K562 (cell line): Measurements from ENCODE around the gene AREL1. TPM values are rescaled to one million over a fixed set of nuclear protein-coding genes. Genes with fewer than 3 reads are reported as not detected.
A peak's percentile ranks its signal among the peaks of the same experiment; 100 is the strongest.

Source experiments
- ASH1L ChIP-seq: fragments of 450-650 bp; IDR thresholded peaks from 2 replicates; pipeline ENCODE4 v1.6.1; 2018; ENCODE audit warnings: borderline replicate concordance, mild to moderate bottlenecking, low read depth; ENCODE audit not compliant: partially characterized antibody
- BMI1 ChIP-seq: fragments of 150-350 bp; IDR thresholded peaks from 2 replicates; pipeline ENCODE4 v1.6.1; 2014; ENCODE audit warnings: low read length
- CXXC5 ChIP-seq: fragments of 250-450 bp; sonication (Bioruptor Pico); IDR thresholded peaks from 2 replicates; pipeline ENCODE4 v1.8.0; 2022; ENCODE audit warnings: inconsistent platforms, mild to moderate bottlenecking, moderate library complexity
- DIDO1 ChIP-seq: fragments of 450-650 bp; IDR thresholded peaks from 2 replicates; pipeline ENCODE4 v1.6.1; 2016; ENCODE audit warnings: low read depth, missing biosample characterization, missing genetic modification characterization
- KLF13 ChIP-seq: fragments of 450-650 bp; IDR thresholded peaks from 2 replicates; pipeline ENCODE4 v1.6.1; 2016; ENCODE audit warnings: missing genetic modification characterization, low read depth, mild to moderate bottlenecking, missing compliant biosample characterization, moderate library complexity, borderline replicate concordance
- MTA2 ChIP-seq: fragments of 450-650 bp; IDR thresholded peaks from 2 replicates; pipeline ENCODE4 v1.6.1; 2016; ENCODE audit warnings: low read depth
- MTA3 ChIP-seq: fragments of 450-650 bp; formaldehyde crosslinking; IDR thresholded peaks from 2 replicates; pipeline ENCODE4 v1.6.1; 2017; ENCODE audit warnings: mild to moderate bottlenecking, borderline replicate concordance
- NCOR1 ChIP-seq: fragments of 450-650 bp; IDR thresholded peaks from 2 replicates; pipeline ENCODE4 v1.6.1; 2016; ENCODE audit warnings: mild to moderate bottlenecking, moderate library complexity
- PHF8 ChIP-seq: fragments of 200-600 bp; sonication (generic); IDR thresholded peaks from 2 replicates; pipeline ENCODE4 v1.6.1; 2012; ENCODE audit warnings: mixed run types, mild to moderate bottlenecking, inconsistent platforms, low read length, moderate library complexity, borderline replicate concordance
- PML ChIP-seq: IDR thresholded peaks from 2 replicates; pipeline ENCODE4 v1.6.1; 2012; ENCODE audit warnings: low read length, inconsistent platforms
- RCOR1 ChIP-seq, 2 experiments: IDR thresholded peaks; 2 replicates each; pipeline ENCODE4 v1.6.1; 2012; ENCODE audit warnings: low read depth in 2 of 2, low read length in 2 of 2, borderline replicate concordance in 1 of 2, improper control_type of control experiment in 1 of 2
- SIX5 ChIP-seq, 2 experiments: IDR thresholded peaks; 2 replicates each; pipeline ENCODE4 v1.6.1; 2011; ENCODE audit warnings: low read length in 2 of 2, borderline replicate concordance in 1 of 2, low read depth in 1 of 2, mild to moderate bottlenecking in 1 of 2, moderate library complexity in 1 of 2; ENCODE audit not compliant: insufficient read depth in 1 of 2
- ZNF589 ChIP-seq: fragments of 200-800 bp; sonication (Bioruptor generic); IDR thresholded peaks from 2 replicates; pipeline ENCODE4 v1.6.1; 2016; ENCODE audit warnings: low read depth, missing genetic modification characterization, missing compliant biosample characterization
- polyA plus RNA-seq, 8 experiments: library from polyadenylated mRNA; depleted of rRNA in 4 of 8; stranded (reverse) in 5 of 8; unstranded in 3 of 8; fragments of >200 nt; fragmentation: Nextera tagmentation in 2 of 8; fragmentation: Illumina TruSeq in 1 of 8; extraction: Ambion mirVana in 2 of 8; extraction: Trizol in 1 of 8; gene quantifications; 2 replicates each; pipeline versions ENCODE4 v1.2.1 to v1.2.3, GENCODE V29; 2011 to 2014; ENCODE audit warnings: inconsistent platforms in 1 of 8, missing spikeins in 1 of 8
- total RNA-seq, 7 experiments: library from RNA; depleted of rRNA in 6 of 7; stranded (reverse); fragments of >200 nt in 6 of 7; fragmentation: Illumina TruSeq in 2 of 7; extraction: Trizol in 2 of 7; gene quantifications; 2 replicates each; pipeline versions ENCODE4 v1.2.1 to v1.2.3, GENCODE V29; 2011 to 2021; ENCODE audit warnings: low replicate concordance in 1 of 7
- TF ChIP-seq, protein P1 (sequence below): fragments of 250-450 bp; sonication (Bioruptor Pico); IDR thresholded peaks from 2 replicates; pipeline ENCODE4 v1.5.0; 2021; ENCODE audit warnings: mild to moderate bottlenecking, borderline replicate concordance
- TF ChIP-seq, protein P2 (sequence below), 2 experiments: fragments of 450-650 bp; IDR thresholded peaks; 2 replicates each; pipeline ENCODE4 v1.6.1; 2018; ENCODE audit warnings: mild to moderate bottlenecking in 2 of 2, low read depth in 1 of 2; ENCODE audit not compliant: partially characterized antibody in 2 of 2
- TF ChIP-seq, protein P3 (sequence below), 2 experiments: IDR thresholded peaks; 2 replicates each; pipeline ENCODE4 v1.6.1; 2012; ENCODE audit warnings: improper control_type of control experiment in 2 of 2, low read depth in 2 of 2, low read length in 2 of 2, borderline replicate concordance in 1 of 2

Gene AREL1
- total and polyA plus RNA-seq, 9 of the 15 experiments (the other 6 are each of a cell fraction or from before 2014, with no cell fraction given) = 6.0 to 24.8 (median 16.6) TPM

DNA sequence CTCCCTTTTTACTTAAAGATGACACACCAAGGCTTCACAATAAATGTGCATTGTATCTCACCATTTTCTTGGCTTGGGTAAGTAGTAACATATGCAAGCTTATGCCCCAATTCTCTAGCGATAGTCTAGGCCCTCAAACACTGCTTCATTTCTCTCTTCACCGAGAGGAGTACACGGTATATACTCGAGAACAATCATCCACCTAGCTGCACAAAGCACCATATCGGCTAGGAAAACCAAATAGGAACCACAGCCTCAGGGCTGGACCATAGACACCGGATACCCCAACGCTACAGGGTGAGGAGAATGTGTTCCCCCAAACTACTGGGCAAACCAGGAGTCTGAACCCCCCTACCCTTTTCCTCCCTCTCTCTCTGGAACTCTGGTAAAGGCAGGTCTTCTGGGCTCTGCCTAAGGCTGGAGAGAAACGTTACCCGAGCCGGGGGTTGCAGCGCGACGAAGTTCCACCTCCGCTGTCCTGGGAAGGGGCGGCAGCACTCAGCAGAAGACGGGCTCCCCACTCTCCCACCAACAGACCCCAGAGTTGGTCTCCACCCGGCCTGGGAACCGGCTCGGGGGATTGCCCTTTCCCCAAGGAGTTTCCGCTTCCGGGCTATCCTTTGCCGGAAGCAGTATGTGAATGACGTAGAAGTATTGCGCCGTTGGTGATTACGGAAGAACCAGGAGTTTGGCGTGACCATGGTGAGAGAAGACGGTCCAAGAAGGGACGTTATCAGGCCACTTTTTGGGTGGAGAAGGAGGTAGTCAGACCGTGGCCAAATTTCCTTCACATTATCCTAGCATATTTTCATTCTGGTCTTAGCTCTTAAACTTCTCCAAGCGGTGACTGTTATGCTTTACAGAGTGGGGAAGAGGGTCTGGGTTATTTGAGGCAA lies at the start of gene AREL1, which contains the start of gene FCF1 (continued):
- TF ChIP-seq KLF13 (tag) (no peak), BMI1 (no peak), CXXC5 (CRISPR knock-in tag) (0 out of 2 replicates have a peak, but pooled peaks have one; percentile 44), PHF8 (peak; percentile 78; the same call in 1 of the 2 replicates), NCOR1 (peak; percentile 21; the same call in 1 of the 2 replicates), MTA2 (peak; percentile 55; the same call in 1 of the 2 replicates), DIDO1 (tag) (peak; percentile 87; the same call in 1 of the 2 replicates), SIX5 (IDR thresholded peaks at IDR 0.05; ENCODE audit: borderline replicate concordance in 1 of 2, insufficient read depth in 1 of 2, low read depth in 1 of 2, low read length in 2 of 2) (0 out of 4 replicates have a peak, but pooled peaks of 1 of the 2 experiments have one; percentile 29), MTA3 (peak; percentile 39; the same call in 1 of the 2 replicates), RCOR1 (IDR thresholded peaks at IDR 0.05; ENCODE audit: borderline replicate concordance in 1 of 2, low read depth in 2 of 2, low read length in 2 of 2) (peak in 1 of 2 experiments; percentile 36; a peak in 1 of 4 replicates), PML (peak; percentile 63; the same call in 1 of the 2 replicates), ASH1L (peak; percentile 51), ZNF589 (CRISPR knock-in tag) (no peak)
- TF ChIP-seq, protein P1, sequence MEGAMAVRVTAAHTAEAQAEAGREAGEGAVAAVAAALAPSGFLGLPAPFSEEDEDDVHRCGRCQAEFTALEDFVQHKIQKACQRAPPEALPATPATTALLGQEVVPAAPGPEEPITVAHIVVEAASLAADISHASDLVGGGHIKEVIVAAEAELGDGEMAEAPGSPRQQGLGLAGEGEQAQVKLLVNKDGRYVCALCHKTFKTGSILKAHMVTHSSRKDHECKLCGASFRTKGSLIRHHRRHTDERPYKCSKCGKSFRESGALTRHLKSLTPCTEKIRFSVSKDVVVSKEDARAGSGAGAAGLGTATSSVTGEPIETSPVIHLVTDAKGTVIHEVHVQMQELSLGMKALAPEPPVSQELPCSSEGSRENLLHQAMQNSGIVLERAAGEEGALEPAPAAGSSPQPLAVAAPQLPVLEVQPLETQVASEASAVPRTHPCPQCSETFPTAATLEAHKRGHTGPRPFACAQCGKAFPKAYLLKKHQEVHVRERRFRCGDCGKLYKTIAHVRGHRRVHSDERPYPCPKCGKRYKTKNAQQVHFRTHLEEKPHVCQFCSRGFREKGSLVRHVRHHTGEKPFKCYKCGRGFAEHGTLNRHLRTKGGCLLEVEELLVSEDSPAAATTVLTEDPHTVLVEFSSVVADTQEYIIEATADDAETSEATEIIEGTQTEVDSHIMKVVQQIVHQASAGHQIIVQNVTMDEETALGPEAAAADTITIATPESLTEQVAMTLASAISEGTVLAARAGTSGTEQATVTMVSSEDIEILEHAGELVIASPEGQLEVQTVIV (CRISPR knock-in tag) = no peak
- TF ChIP-seq, protein P2, sequence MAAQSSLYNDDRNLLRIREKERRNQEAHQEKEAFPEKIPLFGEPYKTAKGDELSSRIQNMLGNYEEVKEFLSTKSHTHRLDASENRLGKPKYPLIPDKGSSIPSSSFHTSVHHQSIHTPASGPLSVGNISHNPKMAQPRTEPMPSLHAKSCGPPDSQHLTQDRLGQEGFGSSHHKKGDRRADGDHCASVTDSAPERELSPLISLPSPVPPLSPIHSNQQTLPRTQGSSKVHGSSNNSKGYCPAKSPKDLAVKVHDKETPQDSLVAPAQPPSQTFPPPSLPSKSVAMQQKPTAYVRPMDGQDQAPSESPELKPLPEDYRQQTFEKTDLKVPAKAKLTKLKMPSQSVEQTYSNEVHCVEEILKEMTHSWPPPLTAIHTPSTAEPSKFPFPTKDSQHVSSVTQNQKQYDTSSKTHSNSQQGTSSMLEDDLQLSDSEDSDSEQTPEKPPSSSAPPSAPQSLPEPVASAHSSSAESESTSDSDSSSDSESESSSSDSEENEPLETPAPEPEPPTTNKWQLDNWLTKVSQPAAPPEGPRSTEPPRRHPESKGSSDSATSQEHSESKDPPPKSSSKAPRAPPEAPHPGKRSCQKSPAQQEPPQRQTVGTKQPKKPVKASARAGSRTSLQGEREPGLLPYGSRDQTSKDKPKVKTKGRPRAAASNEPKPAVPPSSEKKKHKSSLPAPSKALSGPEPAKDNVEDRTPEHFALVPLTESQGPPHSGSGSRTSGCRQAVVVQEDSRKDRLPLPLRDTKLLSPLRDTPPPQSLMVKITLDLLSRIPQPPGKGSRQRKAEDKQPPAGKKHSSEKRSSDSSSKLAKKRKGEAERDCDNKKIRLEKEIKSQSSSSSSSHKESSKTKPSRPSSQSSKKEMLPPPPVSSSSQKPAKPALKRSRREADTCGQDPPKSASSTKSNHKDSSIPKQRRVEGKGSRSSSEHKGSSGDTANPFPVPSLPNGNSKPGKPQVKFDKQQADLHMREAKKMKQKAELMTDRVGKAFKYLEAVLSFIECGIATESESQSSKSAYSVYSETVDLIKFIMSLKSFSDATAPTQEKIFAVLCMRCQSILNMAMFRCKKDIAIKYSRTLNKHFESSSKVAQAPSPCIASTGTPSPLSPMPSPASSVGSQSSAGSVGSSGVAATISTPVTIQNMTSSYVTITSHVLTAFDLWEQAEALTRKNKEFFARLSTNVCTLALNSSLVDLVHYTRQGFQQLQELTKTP (IDR thresholded peaks at IDR 0.05; ENCODE audit: low read depth in 1 of 2, partially characterized antibody in 2 of 2) = no peak
- TF ChIP-seq, protein P3, sequence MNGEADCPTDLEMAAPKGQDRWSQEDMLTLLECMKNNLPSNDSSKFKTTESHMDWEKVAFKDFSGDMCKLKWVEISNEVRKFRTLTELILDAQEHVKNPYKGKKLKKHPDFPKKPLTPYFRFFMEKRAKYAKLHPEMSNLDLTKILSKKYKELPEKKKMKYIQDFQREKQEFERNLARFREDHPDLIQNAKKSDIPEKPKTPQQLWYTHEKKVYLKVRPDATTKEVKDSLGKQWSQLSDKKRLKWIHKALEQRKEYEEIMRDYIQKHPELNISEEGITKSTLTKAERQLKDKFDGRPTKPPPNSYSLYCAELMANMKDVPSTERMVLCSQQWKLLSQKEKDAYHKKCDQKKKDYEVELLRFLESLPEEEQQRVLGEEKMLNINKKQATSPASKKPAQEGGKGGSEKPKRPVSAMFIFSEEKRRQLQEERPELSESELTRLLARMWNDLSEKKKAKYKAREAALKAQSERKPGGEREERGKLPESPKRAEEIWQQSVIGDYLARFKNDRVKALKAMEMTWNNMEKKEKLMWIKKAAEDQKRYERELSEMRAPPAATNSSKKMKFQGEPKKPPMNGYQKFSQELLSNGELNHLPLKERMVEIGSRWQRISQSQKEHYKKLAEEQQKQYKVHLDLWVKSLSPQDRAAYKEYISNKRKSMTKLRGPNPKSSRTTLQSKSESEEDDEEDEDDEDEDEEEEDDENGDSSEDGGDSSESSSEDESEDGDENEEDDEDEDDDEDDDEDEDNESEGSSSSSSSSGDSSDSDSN (IDR thresholded peaks at IDR 0.05; ENCODE audit: borderline replicate concordance in 1 of 2, low read depth in 2 of 2, low read length in 2 of 2) = 0 out of 4 replicates have a peak, but pooled peaks of 1 of the 2 experiments have one; percentile 58
